GM12878 (cell line): ENCODE data around the gene NT5C. TPM values are rescaled to one million over a fixed set of nuclear protein-coding genes. Genes with fewer than 3 reads are reported as not detected.

Experiments
- ATAC-seq: fragments of 200-7000 bp; cut with Tn5 transposase; 3 replicates; pipeline ENCODE4 v1.9.1; 2020; ENCODE audit warnings: mild to moderate bottlenecking, moderate library complexity
- BruUV-seq: library from RNA; stranded (reverse); fragments of 400-500 nt; replicated peaks from 2 replicates; lab custom pipeline; 2021; lab: Mats Ljungman, UMichigan
- CTCF ChIA-PET: fragments of 300-600 bp; sonication (Branson Sonifier 250); formaldehyde crosslinking; extraction: SDS; loops from one replicate; lab custom pipeline; 2021; ENCODE audit warnings: inconsistent platforms; lab: Yijun Ruan, JAX
- POLR2A ChIA-PET: fragments of 350-600 bp; formaldehyde crosslinking; extraction: SDS; loops from one replicate; lab custom pipeline; 2021; ENCODE audit warnings: inconsistent platforms; lab: Charles Lee
- RAD21 ChIA-PET: fragments of 300-600 bp; sonication (Branson Sonifier 250); formaldehyde crosslinking; loops from one replicate; lab custom pipeline; 2023; ENCODE audit warnings: antibody characterized with exemption; ENCODE audit not compliant: unreplicated experiment; lab: Charles Lee
- SMC1A ChIA-PET: fragments of 300-600 bp; sonication (Branson Sonifier 250); formaldehyde crosslinking; loops from one replicate; lab custom pipeline; 2023; ENCODE audit not compliant: unreplicated experiment, uncharacterized antibody; lab: Charles Lee
- DNase-seq: peaks from one replicate; pipeline ENCODE4 v3.0.0-alpha.2; 2011; ENCODE audit warnings: low read depth, low spot score
- FAIRE-seq: peaks from 3 replicates; lab custom pipeline; 2011; peaks lifted over from hg19 to GRCh38; lab: Jason Lieb, UNC
- H2AFZ ChIP-seq: 2 replicates; pipeline ENCODE4 v1.6.0; 2011; ENCODE audit warnings: low read depth, low read length, control low read depth; ENCODE audit not compliant: control insufficient read depth
- H3K27ac ChIP-seq: 2 replicates; pipeline ENCODE4 v1.5.1; 2011; ENCODE audit warnings: control low read depth; ENCODE audit not compliant: control insufficient read depth, insufficient read depth
- H3K27me3 ChIP-seq, 2 experiments: replicated peaks in 1 of 2; 2 replicates each; pipeline versions ENCODE4 v1.6.0 to v1.6.1; 2011; ENCODE audit warnings: low read length in 1 of 2; ENCODE audit not compliant: control insufficient read depth in 2 of 2, insufficient read depth in 2 of 2
- H3K36me3 ChIP-seq, 2 experiments: 2 replicates each; pipeline ENCODE4 v1.5.1; 2011; ENCODE audit warnings: low read length in 1 of 2; ENCODE audit not compliant: control insufficient read depth in 2 of 2, insufficient read depth in 2 of 2
- H3K4me1 ChIP-seq: 2 replicates; pipeline ENCODE4 v1.6.1; 2011; ENCODE audit warnings: mild to moderate bottlenecking, low read length, moderate library complexity, mixed read lengths; ENCODE audit not compliant: control insufficient read depth, insufficient read depth
- H3K4me2 ChIP-seq: 2 replicates; pipeline ENCODE4 v1.6.0; 2011; ENCODE audit warnings: control low read depth; ENCODE audit not compliant: control insufficient read depth, insufficient read depth
- H3K4me3 ChIP-seq: fragments of 200-600 bp; sonication (generic); 2 replicates; pipeline ENCODE4 v1.5.1; 2016
- H3K79me2 ChIP-seq: 2 replicates; pipeline ENCODE4 v1.6.0; 2011; ENCODE audit warnings: low read length; ENCODE audit not compliant: control insufficient read depth, insufficient read depth
- H3K9ac ChIP-seq: 2 replicates; pipeline ENCODE4 v1.8.0; 2011; ENCODE audit warnings: low read length, control low read depth, mixed read lengths; ENCODE audit not compliant: control insufficient read depth, insufficient read depth
- H3K9me3 ChIP-seq: replicated peaks from 3 replicates; pipeline ENCODE4 v1.5.1; 2011; ENCODE audit warnings: mild to moderate bottlenecking, low read length; ENCODE audit not compliant: control insufficient read depth, insufficient read depth
- H4K20me1 ChIP-seq: 2 replicates; pipeline ENCODE4 v1.6.0; 2011; ENCODE audit not compliant: control insufficient read depth, insufficient read depth
- CREB1 ChIP-seq: IDR thresholded peaks from 2 replicates; pipeline ENCODE4 v1.6.1; 2012; ENCODE audit warnings: low read depth, mild to moderate bottlenecking, inconsistent platforms
- MEF2A ChIP-seq: IDR thresholded peaks from 2 replicates; pipeline ENCODE4 v1.6.1; 2011; ENCODE audit warnings: low read depth, mild to moderate bottlenecking, low read length, moderate library complexity; ENCODE audit not compliant: insufficient read depth
- MXI1 ChIP-seq: fragments of 150-350 bp; IDR thresholded peaks from 2 replicates; pipeline ENCODE4 v1.6.1; 2011; ENCODE audit warnings: low read depth, mild to moderate bottlenecking, inconsistent platforms, low read length, improper control_type of control experiment
- NR2C1 ChIP-seq: fragments of 450-650 bp; IDR thresholded peaks from 2 replicates; pipeline ENCODE4 v1.6.1; 2017; ENCODE audit warnings: antibody characterized with exemption, mild to moderate bottlenecking, moderate library complexity
- NR2F1 ChIP-seq: fragments of 450-650 bp; conservative IDR thresholded peaks from 2 replicates; pipeline ENCODE4 v1.6.1; 2017; ENCODE audit warnings: mild to moderate bottlenecking
- RB1 ChIP-seq: fragments of 450-650 bp; formaldehyde crosslinking; IDR thresholded peaks from 2 replicates; pipeline ENCODE4 v1.6.1; 2017; ENCODE audit warnings: mild to moderate bottlenecking, borderline replicate concordance
- RELA ChIP-seq: fragments of 450-650 bp; IDR thresholded peaks from 2 replicates; pipeline ENCODE4 v1.8.0; 2014; ENCODE audit warnings: borderline replicate concordance; ENCODE audit not compliant: partially characterized antibody
- SIN3A ChIP-seq: IDR thresholded peaks from 2 replicates; pipeline ENCODE4 v1.6.1; 2012; ENCODE audit warnings: low read depth, low read length, improper control_type of control experiment
- SMAD1 ChIP-seq: fragments of 450-650 bp; IDR thresholded peaks from 2 replicates; pipeline ENCODE4 v1.6.1; 2018; ENCODE audit warnings: mild to moderate bottlenecking, low read depth; ENCODE audit not compliant: partially characterized antibody
- SMAD5 ChIP-seq: IDR thresholded peaks from 2 replicates; pipeline ENCODE4 v1.6.1; 2016; ENCODE audit warnings: antibody characterized with exemption, low read depth
- STAT3 ChIP-seq: IDR thresholded peaks from 2 replicates; pipeline ENCODE4 v1.6.1; 2011; ENCODE audit warnings: low read depth, low read length, improper control_type of control experiment
- TCF12 ChIP-seq: IDR thresholded peaks from 2 replicates; pipeline ENCODE4 v1.6.1; 2011; ENCODE audit warnings: low read depth, mild to moderate bottlenecking, low read length
- ZNF622 ChIP-seq: fragments of 450-650 bp; IDR thresholded peaks from 2 replicates; pipeline ENCODE4 v1.6.1; 2017; ENCODE audit warnings: mild to moderate bottlenecking, inconsistent platforms
- ZSCAN29 ChIP-seq: fragments of 450-650 bp; IDR thresholded peaks from 2 replicates; pipeline ENCODE4 v1.6.1; 2017; ENCODE audit warnings: mild to moderate bottlenecking, moderate library complexity
- WGBS: methylation state at CpG from one replicate; pipeline ENCODE4 v1.1.6; 2016; ENCODE audit warnings: low lambda C conversion rate; ENCODE audit not compliant: insufficient replicate concordance, insufficient coverage; ENCODE audit errors: missing lambda C conversion rate; 5-methylcytosine and 5-hydroxymethylcytosine counted together
- in situ Hi-C: fragments of 300-500 bp; cut with MboI; formaldehyde crosslinking; loops from 9 replicates; pipeline ENCODE4 v1.14.3; 2018; ENCODE audit warnings: mixed read lengths
- intact Hi-C: fragments of 100-400 bp; cut with micrococcal nuclease; formaldehyde crosslinking; loops from one replicate; pipeline ENCODE4 v1.14.2; 2022; ENCODE audit not compliant: unreplicated experiment
- polyA plus RNA-seq, 11 experiments: library from polyadenylated mRNA; depleted of rRNA in 4 of 11; unstranded in 6 of 11; stranded (reverse) in 5 of 11; fragments of >200 nt; fragmentation: Nextera tagmentation in 4 of 11; fragmentation: Illumina TruSeq in 1 of 11; extraction: Ambion mirVana in 4 of 11; extraction: Trizol in 1 of 11; gene quantifications; 1 replicate in 1 of 11; 2 replicates in 10 of 11; pipeline versions ENCODE4 v1.2.1 to v1.2.3, GENCODE V29; 2011 to 2016; ENCODE audit warnings: inconsistent platforms in 2 of 11, missing spikeins in 2 of 11, low read depth in 1 of 11
- total RNA-seq, 4 experiments: library from RNA; depleted of rRNA in 3 of 4; stranded (reverse); fragments of >200 nt in 3 of 4; fragmentation: Illumina TruSeq in 1 of 4; extraction: Trizol in 1 of 4; gene quantifications; 2 replicates each; pipeline versions ENCODE4 v1.2.1 to v1.2.3, GENCODE V29; 2013 to 2021

Gene NT5C
- total and polyA plus RNA-seq, 10 of the 15 experiments (the other 5 are each of a cell fraction or from before 2014, with no cell fraction given) = 3.7 to 158 (median 63.9) TPM

GRCh38 chr17:75099881-75100595 is 31.5 kb downstream of the NT5C start (continued):
- TF ChIP-seq ZSCAN29 (no peak), TCF12 (no peak)

- no peak for DNase-seq
- peaks cover 4% of the 10 kb centered on the region; the same call in 1 of the 2 replicates for H3K4me1 ChIP-seq
- TF ChIP-seq CREB1 (no peak), RB1 (no peak), STAT3 (no peak), MXI1 (no peak), NR2F1 (no peak), SIN3A (no peak), MEF2A (no peak), SMAD1 (no peak), ZNF622 (no peak), NR2C1 (no peak), RELA (no peak), SMAD5 (no peak)
- TF ChIP-seq, all 136 proteins: peak for 0
- in situ Hi-C loops (no loop called here), intact Hi-C loops (no loop called here)
- FAIRE-seq = no peak
- no peak overlapping the region for H2AFZ ChIP-seq
- no peak overlapping the region for H3K27ac ChIP-seq
- no peaks in the 10 kb centered on the region for H3K9me3 ChIP-seq
- no TSS peak for BruUV-seq
- ChIA-PET POLR2A (interaction anchor here (0.6 to 1.1 kb wide), 5 partner anchors 11 to 99 kb away, joined by 3 to 5 read pairs (median 3); partner anchors contain the start of gene SLC16A5), RAD21 (no interaction called here), CTCF (interaction anchor here (0.6 to 1.6 kb wide), 4 partner anchors 15 to 103 kb away, joined by 3 to 7 read pairs (median 4); no protein-coding TSS in a partner anchor), SMC1A (interaction anchor here (0.8 to 1.2 kb wide), 4 partner anchors 14 to 101 kb away, joined by 3 to 4 read pairs (median 3); no protein-coding TSS in a partner anchor)
- H3K4me3 ChIP-seq = no peak overlapping the region
- no peak overlapping the region for H3K4me2 ChIP-seq
- no peaks in the 10 kb centered on the region for H3K27me3 ChIP-seq
- WGBS = 31% methylated on average over 7 of the region's 7 CpGs
- H3K36me3 ChIP-seq = no peaks in the 10 kb centered on the region
- H3K9ac ChIP-seq = no peak overlapping the region
- no peak for ATAC-seq
- no peaks in the 10 kb centered on the region for H3K79me2 ChIP-seq
- no peaks in the 10 kb centered on the region for H4K20me1 ChIP-seq
These were observed 32.7 kb downstream of the NT5C start for GRCh38 chr17:75098861-75099260.
